Retinal pigment epithelial cell (primary cell): Measurements from ENCODE around the gene ADGRB2.

Experiments
- DNase-seq: peaks from one replicate; pipeline ENCODE4 v3.0.0-alpha.2; 2010; ENCODE audit warnings: low read depth
- H3K4me3 ChIP-seq: 2 replicates; pipeline ENCODE4 v1.5.1; 2011; ENCODE audit warnings: mild to moderate bottlenecking, low read length, control low read depth, moderate library complexity
- CTCF ChIP-seq: conservative IDR thresholded peaks from 2 replicates; pipeline ENCODE4 v1.5.1; 2011; ENCODE audit warnings: low read depth, low read length, control low read depth, inconsistent platforms

ADGRB2 gene

GRCh38 chr1:31799196-31799894 lies 35.2 kb upstream of the ADGRB2 start:
- no peak for TF ChIP-seq CTCF
- H3K4me3 ChIP-seq, result no peak overlapping the region
- DNase-seq, result no peak

GRCh38 chr1:31798433-31799195 lies 34.5 kb upstream of the ADGRB2 start:
- TF ChIP-seq CTCF, result no peak
- DNase-seq, result peak; percentile 85
- peak overlapping the region; percentile 79 for H3K4me3 ChIP-seq

GRCh38 chr1:31798086-31798432 lies 33.9 kb upstream of the ADGRB2 start:
- DNase-seq, result no peak
- H3K4me3 ChIP-seq, result peak overlapping the region; percentile 79
- no peak for TF ChIP-seq CTCF

GRCh38 chr1:31797216-31797615 lies 33.1 kb upstream of the ADGRB2 start:
- no peak for TF ChIP-seq CTCF
- H3K4me3 ChIP-seq, result peak overlapping the region; percentile 79
- DNase-seq, result no peak

- DNase-seq, result no peak
- no peak for TF ChIP-seq CTCF
- peak overlapping the region; percentile 79 for H3K4me3 ChIP-seq
Measured at GRCh38 chr1:31796707-31797106, 32.6 kb upstream of the ADGRB2 start.

- peak overlapping the region; percentile 79 for H3K4me3 ChIP-seq
- no peak for TF ChIP-seq CTCF
- DNase-seq, result peak; percentile 63
Measured at GRCh38 chr1:31795801-31796621, 31.9 kb upstream of the ADGRB2 start.
